A549 (cell line): Measurements from ENCODE around the gene ZFY. TPM values are rescaled to one million over a fixed set of nuclear protein-coding genes. Genes with fewer than 3 reads are reported as not detected.

ENCODE experiments used
- ATAC-seq, 2 experiments: fragments of 200-7000 bp in 1 of 2; fragments of >200 bp in 1 of 2; cut with Nextera tagmentation in 1 of 2; cut with Tn5 transposase in 1 of 2; 3 replicates each; pipeline versions ENCODE4 v1.8.0 to v1.9.1; 2018 to 2020; ENCODE audit warnings: mild to moderate bottlenecking in 1 of 2, moderate library complexity in 1 of 2
- CTCF ChIA-PET: fragments of 300-600 bp; sonication (Branson Sonifier 250); formaldehyde crosslinking; extraction: SDS; loops from one replicate; lab custom pipeline; 2021; ENCODE audit warnings: antibody characterized with exemption, inconsistent platforms; lab: Yijun Ruan, JAX
- POLR2A ChIA-PET: fragments of 350-600 bp; formaldehyde crosslinking; extraction: SDS; loops from one replicate; lab custom pipeline; 2021; ENCODE audit warnings: antibody characterized with exemption, inconsistent platforms; lab: Yijun Ruan, JAX
- DNase-seq, 2 experiments: peaks; one replicate each; pipeline versions ENCODE4 v3.0.0 to v3.0.0-alpha.2; 2011 to 2016; ENCODE audit warnings: low read depth in 1 of 2, low spot score in 1 of 2
- FAIRE-seq: peaks from 2 replicates; lab custom pipeline; 2011; peaks lifted over from hg19 to GRCh38; lab: Jason Lieb, UNC
- H3K27ac ChIP-seq, 2 experiments: fragments of >200 bp; sonication (Bioruptor Twin); formaldehyde crosslinking; 3 replicates each; pipeline ENCODE4 v1.5.1; 2016 to 2017
- H3K4me1 ChIP-seq: fragments of >200 bp; sonication (Bioruptor Twin); formaldehyde crosslinking; 3 replicates; pipeline ENCODE4 v1.6.1; 2016
- H3K4me2 ChIP-seq: fragments of >200 bp; sonication (Bioruptor Twin); formaldehyde crosslinking; 3 replicates; pipeline ENCODE4 v1.6.1; 2016
- H3K4me3 ChIP-seq: fragments of >200 bp; sonication (Bioruptor Twin); formaldehyde crosslinking; 3 replicates; pipeline ENCODE4 v1.5.1; 2016
- H3K9me3 ChIP-seq: fragments of >200 bp; sonication (Bioruptor Twin); formaldehyde crosslinking; 3 replicates; pipeline ENCODE4 v1.6.1; 2016
- BHLHE40 ChIP-seq: IDR thresholded peaks from 2 replicates; pipeline ENCODE4 v1.6.1; 2012; ENCODE audit warnings: low read depth, low read length, inconsistent platforms
- CBX2 ChIP-seq: fragments of 200-600 bp; sonication (generic); IDR thresholded peaks from 2 replicates; pipeline ENCODE4 v1.6.1; 2016; ENCODE audit warnings: low read depth, mild to moderate bottlenecking, borderline replicate concordance
- EHF ChIP-seq: fragments of 250-450 bp; sonication (Bioruptor Pico); IDR thresholded peaks from 2 replicates; pipeline ENCODE4 v1.5.0; 2020; ENCODE audit warnings: mild to moderate bottlenecking
- FOSB ChIP-seq: fragments of 250-450 bp; sonication (Bioruptor Pico); IDR thresholded peaks from 2 replicates; pipeline ENCODE4 v1.5.0; 2020; ENCODE audit warnings: mild to moderate bottlenecking, moderate library complexity
- FOXS1 ChIP-seq: fragments of 250-450 bp; sonication (Bioruptor Pico); IDR thresholded peaks from 2 replicates; pipeline ENCODE4 v1.5.0; 2020; ENCODE audit warnings: mild to moderate bottlenecking, moderate library complexity
- HEYL ChIP-seq: fragments of 250-450 bp; sonication (Bioruptor Pico); IDR thresholded peaks from 2 replicates; pipeline ENCODE4 v1.8.0; 2021; ENCODE audit warnings: mild to moderate bottlenecking, moderate library complexity
- HOXB13 ChIP-seq: fragments of 250-450 bp; sonication (Bioruptor Pico); IDR thresholded peaks from 2 replicates; pipeline ENCODE4 v1.5.0; 2020; ENCODE audit warnings: low read depth, mild to moderate bottlenecking, moderate library complexity
- JUN ChIP-seq, 2 experiments: fragments of >200 bp; sonication (Bioruptor Twin); formaldehyde crosslinking; IDR thresholded peaks; 2 replicates in 1 of 2; 3 replicates in 1 of 2; pipeline ENCODE4 v1.6.1; 2016 to 2017
- JUNB ChIP-seq: fragments of >200 bp; sonication (Bioruptor Twin); formaldehyde crosslinking; IDR thresholded peaks from 2 replicates; pipeline ENCODE4 v1.6.1; 2016
- KDM1A ChIP-seq: fragments of 200-600 bp; sonication (generic); IDR thresholded peaks from 2 replicates; pipeline ENCODE4 v1.6.1; 2016; ENCODE audit warnings: low read depth, mild to moderate bottlenecking
- KDM5A ChIP-seq: fragments of 200-600 bp; sonication (generic); IDR thresholded peaks from 2 replicates; pipeline ENCODE4 v1.6.1; 2016; ENCODE audit warnings: antibody characterized with exemption, mild to moderate bottlenecking
- PHF8 ChIP-seq: fragments of 200-600 bp; sonication (generic); IDR thresholded peaks from 2 replicates; pipeline ENCODE4 v1.6.1; 2016; ENCODE audit warnings: low read depth, mild to moderate bottlenecking, antibody characterized with exemption, moderate library complexity, borderline replicate concordance
- POLR2AphosphoS2 ChIP-seq: conservative IDR thresholded peaks from 2 replicates; pipeline ENCODE4 v1.6.1; 2012; ENCODE audit warnings: low read length, improper control_type of control experiment, inconsistent platforms
- RAD21 ChIP-seq, 2 experiments: fragments of >200 bp in 1 of 2; sonication (Bioruptor Twin) in 1 of 2; formaldehyde crosslinking in 1 of 2; IDR thresholded peaks in 1 of 2; conservative IDR thresholded peaks in 1 of 2; 2 replicates in 1 of 2; 3 replicates in 1 of 2; pipeline ENCODE4 v1.6.1; 2012 to 2018; ENCODE audit warnings: inconsistent platforms in 1 of 2
- RARB ChIP-seq: fragments of 250-450 bp; sonication (Bioruptor Pico); IDR thresholded peaks from 2 replicates; pipeline ENCODE4 v1.8.0; 2021; ENCODE audit warnings: mild to moderate bottlenecking, moderate library complexity
- RCOR1 ChIP-seq: fragments of 150-350 bp; IDR thresholded peaks from 2 replicates; pipeline ENCODE4 v1.6.1; 2014; ENCODE audit warnings: antibody characterized with exemption, low read length, low read depth
- SREBF2 ChIP-seq: fragments of 450-650 bp; IDR thresholded peaks from 2 replicates; pipeline ENCODE4 v1.6.1; 2014; ENCODE audit warnings: mild to moderate bottlenecking, moderate library complexity
- TP53 ChIP-seq: fragments of 250-450 bp; sonication (Bioruptor Pico); IDR thresholded peaks from 2 replicates; pipeline ENCODE4 v1.5.0; 2021; ENCODE audit warnings: mild to moderate bottlenecking, moderate library complexity
- WGBS: methylation state at CpG from one replicate; pipeline ENCODE4 v1.1.6; 2017; ENCODE audit errors: missing lambda C conversion rate; 5-methylcytosine and 5-hydroxymethylcytosine counted together
- polyA plus RNA-seq, 4 experiments: library from polyadenylated mRNA; depleted of rRNA in 3 of 4; stranded (reverse); fragments of >200 nt; fragmentation: RNase III in 1 of 4; extraction: RNeasy Plus Mini Kit Qiagen cat#74134 plus additional on column Dnase treatment in 1 of 4; gene quantifications; 2 replicates in 3 of 4; 3 replicates in 1 of 4; pipeline ENCODE4 v1.2.3, GENCODE V29; 2011 to 2017
- TF ChIP-seq, protein P1 (sequence below): IDR thresholded peaks from 2 replicates; pipeline ENCODE4 v1.6.1; 2012; ENCODE audit warnings: low read depth, borderline replicate concordance
- TF ChIP-seq, protein P2 (sequence below): fragments of 450-650 bp; IDR thresholded peaks from 2 replicates; pipeline ENCODE4 v1.6.1; 2014; ENCODE audit warnings: antibody characterized with exemption
- TF ChIP-seq, protein P3 (sequence below): IDR thresholded peaks from 2 replicates; pipeline ENCODE4 v1.6.1; 2012
- TF ChIP-seq, protein P4 (sequence below): fragments of 250-450 bp; sonication (Bioruptor Pico); IDR thresholded peaks from 2 replicates; pipeline ENCODE4 v1.5.0; 2020; ENCODE audit warnings: low read depth, mild to moderate bottlenecking, moderate library complexity
- TF ChIP-seq, protein P5 (sequence below): fragments of >200 bp; sonication (Bioruptor Twin); formaldehyde crosslinking; IDR thresholded peaks from 3 replicates; pipeline ENCODE4 v1.5.1; 2016

Gene ZFY
- polyA plus RNA-seq, 2 of the 4 experiments (the other 2 are of a cell fraction) = 3.0 to 11.3 TPM

DNA sequence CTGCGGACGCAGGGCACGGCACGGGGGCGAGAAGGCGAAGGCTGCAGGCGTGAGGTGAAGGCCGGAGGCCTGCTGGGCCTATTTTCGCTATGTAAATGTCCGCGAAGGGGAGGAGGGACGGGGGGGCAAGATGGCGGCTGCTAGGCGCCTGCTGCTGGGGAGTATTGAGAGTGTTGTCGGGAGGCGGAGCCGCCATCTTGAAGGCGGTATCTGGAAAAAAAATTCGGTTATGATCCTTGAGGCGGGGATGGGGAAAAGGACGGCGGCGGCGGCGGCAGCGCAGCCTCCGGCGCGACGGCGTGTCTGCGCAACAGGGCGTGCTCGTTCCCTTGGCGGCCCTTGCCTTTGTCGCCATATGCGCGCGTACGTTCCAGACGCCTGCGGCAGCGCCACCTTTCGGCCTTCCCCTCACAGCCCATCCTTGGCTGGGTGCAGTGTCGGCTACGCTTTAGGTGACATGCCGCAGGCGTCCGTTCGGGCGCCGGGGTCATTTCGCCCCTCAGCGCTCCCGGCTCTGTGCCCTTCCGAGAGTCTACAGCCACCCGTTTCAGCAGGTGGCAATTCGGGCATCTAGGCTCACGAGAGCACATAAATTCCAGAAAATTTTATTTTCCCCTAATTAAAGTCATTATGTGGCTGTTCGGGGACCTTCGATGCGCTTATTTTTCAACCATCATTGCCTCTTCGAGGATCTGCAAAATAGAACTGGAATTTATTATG lies 695 bp downstream of the ZFY start:
- 1% methylated on average over 23 of the region's 63 CpGs for WGBS
- FAIRE-seq = no peak
- H3K4me3 ChIP-seq = peak overlapping the region; percentile 64
- ATAC-seq = peak; percentile 85 to 90
- peak overlapping the region; percentile 97 to 99 for H3K27ac ChIP-seq
- H3K4me1 ChIP-seq = 0 out of 3 replicates have a peak, but pooled peaks cover 9% of the 10 kb centered on the region
- TF ChIP-seq KDM1A = no peak
- no peak for TF ChIP-seq FOXS1
- TF ChIP-seq JUN (IDR thresholded peaks at IDR 0.05) = peak in 1 of 2 experiments; percentile 42; a peak in 1 of 5 replicates
- peak; percentile 27 to 94 for DNase-seq
- ChIA-PET CTCF (no interaction called here), POLR2A (no interaction called here)
- peak overlapping the region; percentile 84 for H3K4me2 ChIP-seq
- H3K9me3 ChIP-seq = no peaks in the 10 kb centered on the region

DNA sequence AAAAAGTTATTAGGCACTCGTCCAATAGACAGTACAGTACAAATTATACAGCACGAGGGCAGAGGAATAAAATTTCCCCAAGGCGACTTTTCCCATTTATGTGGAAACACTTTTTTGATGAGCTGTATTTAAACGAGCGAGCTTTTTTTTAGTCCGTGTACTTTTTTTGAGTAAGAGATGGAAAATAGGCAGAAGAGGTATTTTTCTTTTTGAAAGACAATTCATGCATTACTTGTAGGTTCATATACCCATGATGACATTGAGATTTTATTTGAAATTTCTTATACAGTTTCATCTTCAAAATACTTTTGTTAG lies 1.2 kb downstream of the ZFY start:
- H3K4me1 ChIP-seq = 0 out of 3 replicates have a peak, but pooled peaks cover 9% of the 10 kb centered on the region
- peak overlapping the region; percentile 84 for H3K4me2 ChIP-seq
- ChIA-PET CTCF (no interaction called here), POLR2A (no interaction called here)
- FAIRE-seq (no peak), DNase-seq (no peak), ATAC-seq (no peak)
- TF ChIP-seq SREBF2 = no peak
- TF ChIP-seq JUN (IDR thresholded peaks at IDR 0.05) = no peak
- no peak for TF ChIP-seq PHF8
- TF ChIP-seq, protein P1, sequence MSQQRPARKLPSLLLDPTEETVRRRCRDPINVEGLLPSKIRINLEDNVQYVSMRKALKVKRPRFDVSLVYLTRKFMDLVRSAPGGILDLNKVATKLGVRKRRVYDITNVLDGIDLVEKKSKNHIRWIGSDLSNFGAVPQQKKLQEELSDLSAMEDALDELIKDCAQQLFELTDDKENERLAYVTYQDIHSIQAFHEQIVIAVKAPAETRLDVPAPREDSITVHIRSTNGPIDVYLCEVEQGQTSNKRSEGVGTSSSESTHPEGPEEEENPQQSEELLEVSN = no peak
- TF ChIP-seq JUNB = no peak
- TF ChIP-seq RCOR1 = no peak
- TF ChIP-seq, protein P2, sequence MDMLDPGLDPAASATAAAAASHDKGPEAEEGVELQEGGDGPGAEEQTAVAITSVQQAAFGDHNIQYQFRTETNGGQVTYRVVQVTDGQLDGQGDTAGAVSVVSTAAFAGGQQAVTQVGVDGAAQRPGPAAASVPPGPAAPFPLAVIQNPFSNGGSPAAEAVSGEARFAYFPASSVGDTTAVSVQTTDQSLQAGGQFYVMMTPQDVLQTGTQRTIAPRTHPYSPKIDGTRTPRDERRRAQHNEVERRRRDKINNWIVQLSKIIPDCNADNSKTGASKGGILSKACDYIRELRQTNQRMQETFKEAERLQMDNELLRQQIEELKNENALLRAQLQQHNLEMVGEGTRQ = no peak
- no peak for TF ChIP-seq TP53
- TF ChIP-seq, protein P3, sequence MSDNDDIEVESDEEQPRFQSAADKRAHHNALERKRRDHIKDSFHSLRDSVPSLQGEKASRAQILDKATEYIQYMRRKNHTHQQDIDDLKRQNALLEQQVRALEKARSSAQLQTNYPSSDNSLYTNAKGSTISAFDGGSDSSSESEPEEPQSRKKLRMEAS = no peak
- TF ChIP-seq EHF (CRISPR knock-in tag) = no peak
- no peak for TF ChIP-seq HOXB13
- TF ChIP-seq FOSB (CRISPR knock-in tag) = no peak
- no peak for TF ChIP-seq POLR2AphosphoS2
- TF ChIP-seq BHLHE40 = no peak
- no peak for TF ChIP-seq KDM5A
- TF ChIP-seq CBX2 = no peak
- TF ChIP-seq, protein P4, sequence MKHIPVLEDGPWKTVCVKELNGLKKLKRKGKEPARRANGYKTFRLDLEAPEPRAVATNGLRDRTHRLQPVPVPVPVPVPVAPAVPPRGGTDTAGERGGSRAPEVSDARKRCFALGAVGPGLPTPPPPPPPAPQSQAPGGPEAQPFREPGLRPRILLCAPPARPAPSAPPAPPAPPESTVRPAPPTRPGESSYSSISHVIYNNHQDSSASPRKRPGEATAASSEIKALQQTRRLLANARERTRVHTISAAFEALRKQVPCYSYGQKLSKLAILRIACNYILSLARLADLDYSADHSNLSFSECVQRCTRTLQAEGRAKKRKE (CRISPR knock-in tag) = no peak
- 1% methylated on average over 6 of the region's 6 CpGs for WGBS
- H3K9me3 ChIP-seq = no peaks in the 10 kb centered on the region
- peak overlapping the region; percentile 64 for H3K4me3 ChIP-seq
- peak overlapping the region; percentile 97 to 99 for H3K27ac ChIP-seq

DNA sequence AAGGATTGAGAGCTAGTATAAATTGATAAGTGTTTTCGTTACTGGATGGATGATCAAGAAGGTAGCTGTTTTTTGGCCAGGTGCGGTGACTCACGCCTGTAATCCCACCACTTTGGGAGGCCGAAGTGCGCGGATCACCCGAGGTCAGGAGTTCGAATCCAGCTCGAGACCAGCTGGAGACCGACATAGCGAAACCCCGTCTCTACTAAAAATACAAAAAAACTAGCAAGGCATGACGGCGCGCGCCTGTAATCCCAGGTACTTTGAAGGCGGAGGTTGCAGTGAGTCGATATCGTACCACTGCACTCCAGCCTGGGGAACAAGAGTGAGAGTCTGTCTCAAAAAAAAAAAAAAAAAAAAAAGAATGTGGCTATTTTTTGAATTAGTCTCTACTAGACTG lies 2.0 kb downstream of the ZFY start:
- no peak for ATAC-seq
- Histone ChIP-seq H3K4me1 (0 out of 3 replicates have a peak, but pooled peaks cover 9% of the 10 kb centered on the region), H3K4me3 (peak overlapping the region; percentile 64), H3K4me2 (peak overlapping the region; percentile 84), H3K27ac (peak overlapping the region; percentile 97 to 99; a peak in 5 of 6 replicates), H3K9me3 (no peaks in the 10 kb centered on the region)
- ChIA-PET POLR2A (no interaction called here), CTCF (no interaction called here)
- no peak for FAIRE-seq
- DNase-seq = no peak
- WGBS = under 1% methylated on average over 19 of the region's 19 CpGs
- TF ChIP-seq, protein P4 (CRISPR knock-in tag) = no peak
- no peak for TF ChIP-seq HEYL (CRISPR knock-in tag)
- TF ChIP-seq RAD21 (conservative IDR thresholded peaks at IDR 0.05 in 1 of 2, IDR thresholded peaks at IDR 0.05 in 1 of 2) = no peak
- no peak for TF ChIP-seq RARB
- TF ChIP-seq, protein P5, sequence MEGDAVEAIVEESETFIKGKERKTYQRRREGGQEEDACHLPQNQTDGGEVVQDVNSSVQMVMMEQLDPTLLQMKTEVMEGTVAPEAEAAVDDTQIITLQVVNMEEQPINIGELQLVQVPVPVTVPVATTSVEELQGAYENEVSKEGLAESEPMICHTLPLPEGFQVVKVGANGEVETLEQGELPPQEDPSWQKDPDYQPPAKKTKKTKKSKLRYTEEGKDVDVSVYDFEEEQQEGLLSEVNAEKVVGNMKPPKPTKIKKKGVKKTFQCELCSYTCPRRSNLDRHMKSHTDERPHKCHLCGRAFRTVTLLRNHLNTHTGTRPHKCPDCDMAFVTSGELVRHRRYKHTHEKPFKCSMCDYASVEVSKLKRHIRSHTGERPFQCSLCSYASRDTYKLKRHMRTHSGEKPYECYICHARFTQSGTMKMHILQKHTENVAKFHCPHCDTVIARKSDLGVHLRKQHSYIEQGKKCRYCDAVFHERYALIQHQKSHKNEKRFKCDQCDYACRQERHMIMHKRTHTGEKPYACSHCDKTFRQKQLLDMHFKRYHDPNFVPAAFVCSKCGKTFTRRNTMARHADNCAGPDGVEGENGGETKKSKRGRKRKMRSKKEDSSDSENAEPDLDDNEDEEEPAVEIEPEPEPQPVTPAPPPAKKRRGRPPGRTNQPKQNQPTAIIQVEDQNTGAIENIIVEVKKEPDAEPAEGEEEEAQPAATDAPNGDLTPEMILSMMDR = no peak
